GM18873 (cell line): ENCODE results near the gene CD7.

Experiments used
- ATAC-seq: cut with Tn5 transposase; IDR thresholded peaks from one replicate; pipeline ENCODE4 v1.9.1; 2021; ENCODE audit warnings: mild to moderate bottlenecking, moderate library complexity, moderate number of reproducible peaks; ENCODE audit not compliant: unreplicated experiment, low FRiP score

CD7 gene

DNA sequence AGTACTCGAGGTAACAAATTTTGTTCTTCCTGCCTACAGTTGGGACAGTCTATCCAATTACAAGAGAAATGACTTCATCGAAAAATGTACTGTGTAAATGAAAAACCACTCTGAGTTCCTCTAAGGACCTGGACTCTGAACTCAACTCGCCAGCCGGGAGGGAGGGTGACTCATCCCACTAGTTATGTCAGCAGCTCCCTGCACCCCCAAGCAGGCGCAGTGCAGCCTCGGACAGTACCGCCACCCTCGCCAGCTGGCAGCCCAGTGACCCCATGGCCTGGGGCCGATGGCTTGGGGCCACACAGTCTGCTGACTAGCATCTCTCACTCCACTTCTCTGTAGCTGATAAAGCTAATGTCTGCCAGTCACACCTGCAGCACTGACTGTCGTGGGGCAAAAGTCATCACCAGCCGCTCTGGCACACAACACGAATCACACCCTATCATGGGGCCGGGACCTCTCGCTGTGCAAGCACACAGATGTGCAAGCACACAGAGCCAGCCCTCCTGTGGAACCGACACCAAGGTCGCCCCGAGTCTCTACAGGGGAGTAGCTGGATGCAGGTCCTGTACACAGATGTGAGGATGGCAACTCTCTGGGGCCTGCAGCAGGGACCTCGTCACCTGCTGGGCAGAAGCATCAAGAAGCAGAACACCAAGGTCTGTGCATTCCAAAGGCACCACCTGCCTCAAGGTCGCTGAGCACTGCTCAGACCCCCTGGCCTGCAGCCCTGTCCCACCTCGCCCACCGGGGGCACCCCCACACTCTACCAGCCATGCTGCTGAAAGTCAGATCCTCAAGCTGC, 49.6 kb downstream of the CD7 start:
- no peak for ATAC-seq

DNA sequence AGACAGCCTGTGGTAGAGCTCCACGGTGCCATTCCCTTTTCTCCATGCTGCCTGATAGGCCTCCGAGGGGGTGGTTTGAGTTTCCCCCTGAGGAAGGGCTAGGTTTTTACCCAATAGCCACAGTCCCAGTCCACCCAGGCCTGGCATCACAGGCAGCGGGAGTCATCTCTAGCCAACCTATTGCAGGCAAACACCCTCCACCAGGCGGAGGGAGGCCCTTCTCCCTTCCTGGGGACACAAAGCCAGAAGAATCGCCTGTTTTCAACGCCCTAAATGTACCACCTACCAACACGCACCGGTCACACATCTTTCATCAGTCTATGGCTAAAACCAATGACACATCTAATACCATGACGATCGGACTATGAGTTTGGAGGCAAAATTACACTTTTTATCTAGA, 51.3 kb downstream of the CD7 start:
- no peak for ATAC-seq
